Caco-2 (cell line): ENCODE results near the gene SLC44A1. TPM values are rescaled to one million over a fixed set of nuclear protein-coding genes. Genes with fewer than 3 reads are reported as not detected.

ENCODE experiments used
- BruUV-seq: library from RNA; stranded (reverse); fragments of 400-500 nt; replicated peaks from 2 replicates; lab custom pipeline; 2021; lab: Mats Ljungman, UMichigan
- CTCF ChIA-PET: fragments of 300-600 bp; sonication (Branson Sonifier 250); formaldehyde crosslinking; loops from one replicate; lab custom pipeline; 2022; ENCODE audit warnings: antibody characterized with exemption; lab: Charles Lee
- POLR2A ChIA-PET: fragments of 300-600 bp; sonication (Branson Sonifier 250); formaldehyde crosslinking; loops from one replicate; lab custom pipeline; 2022; ENCODE audit warnings: antibody characterized with exemption; lab: Charles Lee
- DNase-seq, 2 experiments: peaks; one replicate each; pipeline versions ENCODE4 v3.0.0 to v3.0.0-alpha.2; 2020 to 2022
- H3K27me3 ChIP-seq: replicated peaks from 2 replicates; pipeline ENCODE4 v1.6.0; 2011; ENCODE audit warnings: low read length; ENCODE audit not compliant: control insufficient read depth, insufficient read depth
- H3K36me3 ChIP-seq: 2 replicates; pipeline ENCODE4 v1.5.1; 2011; ENCODE audit warnings: low read length; ENCODE audit not compliant: control insufficient read depth, insufficient read depth
- H3K4me1 ChIP-seq: fragments of 250-450 bp; sonication (Bioruptor Pico); 2 replicates; pipeline ENCODE4 v1.5.1; 2020; ENCODE audit warnings: mild to moderate bottlenecking
- H3K4me3 ChIP-seq: 2 replicates; pipeline ENCODE4 v1.5.1; 2011; ENCODE audit warnings: low read depth, mild to moderate bottlenecking, control low read depth, low read length
- H3K9me3 ChIP-seq: fragments of 250-450 bp; sonication (Bioruptor Pico); 2 replicates; pipeline ENCODE4 v1.5.1; 2020; ENCODE audit warnings: mild to moderate bottlenecking, moderate library complexity
- H3K27ac Mint-ChIP-seq: one replicate; pipeline ENCODE4 v1.8.0; 2022; ENCODE audit warnings: mixed read lengths; ENCODE audit not compliant: unreplicated experiment
- H3K27me3 Mint-ChIP-seq: one replicate; pipeline ENCODE4 v1.8.0; 2022; ENCODE audit warnings: mixed read lengths; ENCODE audit not compliant: insufficient read depth, unreplicated experiment
- H3K36me3 Mint-ChIP-seq: one replicate; pipeline ENCODE4 v1.8.0; 2022; ENCODE audit warnings: mild to moderate bottlenecking, mixed read lengths; ENCODE audit not compliant: insufficient read depth, unreplicated experiment
- H3K4me1 Mint-ChIP-seq: one replicate; pipeline ENCODE4 v1.8.0; 2022; ENCODE audit warnings: low read depth, mixed read lengths; ENCODE audit not compliant: unreplicated experiment
- H3K4me3 Mint-ChIP-seq: one replicate; pipeline ENCODE4 v1.8.0; 2022; ENCODE audit warnings: mild to moderate bottlenecking, moderate library complexity, mixed read lengths; ENCODE audit not compliant: unreplicated experiment
- H3K9me3 Mint-ChIP-seq: one replicate; pipeline ENCODE4 v1.8.0; 2022; ENCODE audit warnings: mixed read lengths; ENCODE audit not compliant: unreplicated experiment
- intact Hi-C: fragments of 100-400 bp; cut with micrococcal nuclease; formaldehyde crosslinking; loops from one replicate; pipeline ENCODE4 v1.10.0; 2022; ENCODE audit not compliant: unreplicated experiment
- total RNA-seq: library from RNA; stranded (reverse); gene quantifications from 2 replicates; pipeline ENCODE4 v1.2.3, GENCODE V29; 2022
- TF ChIP-seq, protein P1 (sequence below), 2 experiments: fragments of 200-600 bp in 1 of 2; IDR thresholded peaks; 1 replicate in 1 of 2; 2 replicates in 1 of 2; pipeline versions ENCODE4 v1.5.1 to v1.8.0; 2011 to 2022; ENCODE audit warnings: antibody characterized with exemption in 1 of 2, control low read depth in 1 of 2, inconsistent platforms in 1 of 2, low read depth in 1 of 2, low read length in 1 of 2, mild to moderate bottlenecking in 1 of 2, moderate library complexity in 1 of 2; ENCODE audit not compliant: insufficient read depth in 1 of 2, severe bottlenecking in 1 of 2, unreplicated experiment in 1 of 2

Gene SLC44A1
- total RNA-seq, 1 experiment from 2014 or later = 45.8 TPM

DNA sequence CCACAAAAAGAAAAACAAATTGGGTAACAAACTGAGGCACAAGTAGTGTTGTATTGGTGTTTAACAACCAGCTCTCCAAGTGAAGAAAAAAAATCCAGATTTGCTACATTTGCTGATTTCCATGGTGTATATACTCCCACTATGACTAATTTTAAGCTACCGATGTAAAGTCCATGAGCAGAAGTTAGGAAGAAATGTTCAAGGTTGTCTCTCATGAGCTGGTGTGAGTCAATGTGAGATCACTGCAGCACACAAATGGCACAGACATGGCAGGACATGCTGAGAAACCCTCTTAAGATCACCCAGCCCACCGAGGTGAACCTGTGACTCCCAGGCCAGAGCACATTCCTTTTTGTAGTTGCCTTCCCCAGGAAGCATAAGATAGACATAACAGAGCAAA, 36.2 kb downstream of the SLC44A1 start:
- Mint-ChIP-seq H3K27me3 (no peaks in the 10 kb centered on the region), H3K36me3 (no peaks in the 10 kb centered on the region), H3K27ac (no peak overlapping the region), H3K4me1 (peaks cover 11% of the 10 kb centered on the region), H3K9me3 (no peaks in the 10 kb centered on the region), H3K4me3 (no peak overlapping the region)
- ChIA-PET CTCF (no interaction called here), POLR2A (no interaction called here)
- Histone ChIP-seq H3K36me3 (no peaks in the 10 kb centered on the region), H3K4me1 (peaks cover 15% of the 10 kb centered on the region), H3K9me3 (no peaks in the 10 kb centered on the region), H3K27me3 (no peaks in the 10 kb centered on the region), H3K4me3 (no peak overlapping the region)
- intact Hi-C loops = no loop called here
- no TSS peak for BruUV-seq
- DNase-seq = no peak
- TF ChIP-seq, protein P1, sequence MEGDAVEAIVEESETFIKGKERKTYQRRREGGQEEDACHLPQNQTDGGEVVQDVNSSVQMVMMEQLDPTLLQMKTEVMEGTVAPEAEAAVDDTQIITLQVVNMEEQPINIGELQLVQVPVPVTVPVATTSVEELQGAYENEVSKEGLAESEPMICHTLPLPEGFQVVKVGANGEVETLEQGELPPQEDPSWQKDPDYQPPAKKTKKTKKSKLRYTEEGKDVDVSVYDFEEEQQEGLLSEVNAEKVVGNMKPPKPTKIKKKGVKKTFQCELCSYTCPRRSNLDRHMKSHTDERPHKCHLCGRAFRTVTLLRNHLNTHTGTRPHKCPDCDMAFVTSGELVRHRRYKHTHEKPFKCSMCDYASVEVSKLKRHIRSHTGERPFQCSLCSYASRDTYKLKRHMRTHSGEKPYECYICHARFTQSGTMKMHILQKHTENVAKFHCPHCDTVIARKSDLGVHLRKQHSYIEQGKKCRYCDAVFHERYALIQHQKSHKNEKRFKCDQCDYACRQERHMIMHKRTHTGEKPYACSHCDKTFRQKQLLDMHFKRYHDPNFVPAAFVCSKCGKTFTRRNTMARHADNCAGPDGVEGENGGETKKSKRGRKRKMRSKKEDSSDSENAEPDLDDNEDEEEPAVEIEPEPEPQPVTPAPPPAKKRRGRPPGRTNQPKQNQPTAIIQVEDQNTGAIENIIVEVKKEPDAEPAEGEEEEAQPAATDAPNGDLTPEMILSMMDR (IDR thresholded peaks at IDR 0.05; ENCODE audit: insufficient read depth in 1 of 2, low read depth in 1 of 2, low read length in 1 of 2, severe bottlenecking in 1 of 2, unreplicated experiment in 1 of 2) = no peak

- no peak overlapping the region for H3K4me3 ChIP-seq
- intact Hi-C loops = no loop called here
- Mint-ChIP-seq H3K27me3 (no peaks in the 10 kb centered on the region), H3K27ac (no peak overlapping the region), H3K9me3 (no peaks in the 10 kb centered on the region), H3K36me3 (no peaks in the 10 kb centered on the region), H3K4me1 (peaks cover 13% of the 10 kb centered on the region), H3K4me3 (no peak overlapping the region)
- no peaks in the 10 kb centered on the region for H3K36me3 ChIP-seq
- CTCF ChIA-PET = no interaction called here
- peaks cover 15% of the 10 kb centered on the region for H3K4me1 ChIP-seq
- POLR2A ChIA-PET = no interaction called here
- no peaks in the 10 kb centered on the region for H3K27me3 ChIP-seq
- TF ChIP-seq, protein P1 (IDR thresholded peaks at IDR 0.05; ENCODE audit: insufficient read depth in 1 of 2, low read depth in 1 of 2, low read length in 1 of 2, severe bottlenecking in 1 of 2, unreplicated experiment in 1 of 2) = no peak
- no TSS peak for BruUV-seq
- no peaks in the 10 kb centered on the region for H3K9me3 ChIP-seq
- DNase-seq = no peak
These were observed 36.8 kb downstream of the SLC44A1 start for GRCh38 chr9:105281272-105281671.

DNA sequence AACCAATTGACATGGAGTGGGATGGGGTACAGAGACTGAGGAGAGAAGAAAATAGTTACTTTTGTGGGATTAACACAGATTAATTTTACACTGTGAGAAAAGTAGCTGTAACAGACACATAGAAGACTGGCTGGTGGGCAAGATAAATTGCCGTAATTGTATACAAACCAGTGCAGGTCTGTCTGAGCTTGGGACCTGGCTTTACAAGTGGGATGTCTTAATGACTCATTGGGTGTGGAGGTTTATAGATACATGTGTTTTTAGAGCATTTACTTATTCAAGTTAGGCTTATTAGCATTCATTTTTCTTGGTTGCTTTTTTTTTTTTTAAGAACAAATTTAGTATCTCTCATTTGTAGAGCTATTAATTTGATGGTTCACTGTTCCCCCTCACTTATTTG, 37.5 kb downstream of the SLC44A1 start:
- POLR2A ChIA-PET = no interaction called here
- Histone ChIP-seq H3K36me3 (no peaks in the 10 kb centered on the region), H3K4me1 (peaks cover 15% of the 10 kb centered on the region), H3K4me3 (no peak overlapping the region), H3K9me3 (no peaks in the 10 kb centered on the region), H3K27me3 (no peaks in the 10 kb centered on the region)
- intact Hi-C loops = no loop called here
- Mint-ChIP-seq H3K4me1 (peaks cover 13% of the 10 kb centered on the region), H3K36me3 (no peaks in the 10 kb centered on the region), H3K9me3 (no peaks in the 10 kb centered on the region), H3K27me3 (no peaks in the 10 kb centered on the region), H3K27ac (no peak overlapping the region), H3K4me3 (no peak overlapping the region)
- no peak for DNase-seq
- no TSS peak for BruUV-seq
- TF ChIP-seq, protein P1 (IDR thresholded peaks at IDR 0.05; ENCODE audit: insufficient read depth in 1 of 2, low read depth in 1 of 2, low read length in 1 of 2, severe bottlenecking in 1 of 2, unreplicated experiment in 1 of 2) = no peak
- CTCF ChIA-PET = interaction anchor here (0.9 kb wide), 1 partner anchor 37 kb away, joined by 3 read pairs; no protein-coding TSS in a partner anchor
